Measurements from ENCODE around the gene CERS3. TPM values are rescaled to one million over a fixed set of nuclear protein-coding genes. Genes with fewer than 3 reads are reported as not detected.

The CERS3 gene
- total RNA-seq, 4 donors from 2014 or later = 0.21 TPM; not detected in 3

DNA sequence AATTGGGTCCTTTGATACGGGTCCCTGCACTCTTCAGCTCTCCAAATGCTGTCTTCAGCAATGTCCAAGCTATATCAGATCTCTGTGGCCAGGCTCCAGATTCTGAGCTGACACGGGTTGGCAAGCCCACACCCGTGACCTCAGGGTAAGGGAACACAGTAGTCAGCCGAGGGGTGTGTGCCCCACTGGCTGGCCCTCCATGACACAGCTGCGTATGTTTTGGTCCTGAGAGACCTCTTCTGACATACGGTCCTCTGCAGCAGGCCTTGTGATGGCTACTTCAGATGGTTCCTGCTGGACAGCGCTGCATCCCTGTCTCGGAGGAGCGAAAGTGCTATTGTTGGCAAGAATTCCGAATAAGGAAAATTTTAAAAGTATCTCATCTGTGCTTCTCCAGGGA is 101.8 kb downstream of the CERS3 start:
- TF ChIP-seq POLR2A (IDR thresholded peaks at IDR 0.05) (no peak), CTCF (IDR thresholded peaks at IDR 0.05) (no peak), EP300 (IDR thresholded peaks at IDR 0.05) (no peak)
- no peak overlapping the region for H3K4me3 ChIP-seq
- H3K9me3 ChIP-seq = peaks cover 0 to 24% (median 0%) of the 10 kb centered on the region in 4 donors
- DNase-seq (ENCODE audit: low spot score in 2 of 2) = no peak
- H3K27me3 ChIP-seq = no peaks in the 10 kb centered on the region
- peaks cover 0 to 4% (median 2%) of the 10 kb centered on the region in 4 donors for H3K4me1 ChIP-seq
- peaks cover 0 to 5% (median 0%) of the 10 kb centered on the region in 3 donors for H3K36me3 ChIP-seq
- no peak overlapping the region for H3K27ac ChIP-seq
- 50 to 57% methylated on average over 10 of the region's 10 CpGs for WGBS, 2 donors

- H3K27ac ChIP-seq = no peak overlapping the region
- no peaks in the 10 kb centered on the region for H3K36me3 ChIP-seq
- no peaks in the 10 kb centered on the region for H3K4me1 ChIP-seq
- WGBS, 2 donors = 67 to 68% methylated on average over 1 of the region's 1 CpG
- no peak overlapping the region for H3K4me3 ChIP-seq
- DNase-seq (ENCODE audit: low spot score in 2 of 2) = no peak
- no peaks in the 10 kb centered on the region for H3K27me3 ChIP-seq
- TF ChIP-seq CTCF (IDR thresholded peaks at IDR 0.05) = no peak
- TF ChIP-seq EP300 (IDR thresholded peaks at IDR 0.05) = no peak
- TF ChIP-seq POLR2A (IDR thresholded peaks at IDR 0.05) = no peak
- peaks cover 0 to 27% (median 0%) of the 10 kb centered on the region in 4 donors for H3K9me3 ChIP-seq
Measured at GRCh38 chr15:100405179-100405578, 123.6 kb downstream of the CERS3 start.

DNA sequence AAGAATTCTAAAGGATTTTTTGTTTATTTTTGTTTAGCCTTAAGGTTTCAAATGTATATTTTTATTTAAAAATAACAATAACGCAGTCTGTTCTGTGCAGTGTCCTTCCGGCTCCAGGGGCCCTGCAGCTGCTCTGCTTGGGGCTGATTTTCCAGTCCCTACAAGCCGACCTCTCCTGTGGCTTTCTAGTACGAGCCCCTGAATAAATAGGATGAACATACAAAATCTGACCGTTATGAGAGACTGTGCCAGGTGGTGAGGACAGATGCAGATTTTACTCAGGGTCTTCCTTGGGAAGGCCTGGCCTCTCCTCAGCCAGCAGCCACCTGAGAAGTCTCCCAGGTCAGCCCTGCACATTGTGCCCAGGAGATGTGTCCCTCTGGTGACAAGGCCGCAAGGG is 127.8 kb downstream of the CERS3 start:
- no peak overlapping the region for H3K27ac ChIP-seq
- H3K9me3 ChIP-seq = peaks cover 0 to 13% (median 0%) of the 10 kb centered on the region in 4 donors
- no peaks in the 10 kb centered on the region for H3K36me3 ChIP-seq
- WGBS, 2 donors = 70 to 78% methylated on average over 6 of the region's 6 CpGs
- H3K27me3 ChIP-seq = no peaks in the 10 kb centered on the region
- TF ChIP-seq EP300 (IDR thresholded peaks at IDR 0.05) (no peak), CTCF (IDR thresholded peaks at IDR 0.05) (no peak), POLR2A (IDR thresholded peaks at IDR 0.05) (no peak)
- no peaks in the 10 kb centered on the region for H3K4me1 ChIP-seq
- H3K4me3 ChIP-seq = no peak overlapping the region
- no peak for DNase-seq (ENCODE audit: low spot score in 2 of 2)

DNA sequence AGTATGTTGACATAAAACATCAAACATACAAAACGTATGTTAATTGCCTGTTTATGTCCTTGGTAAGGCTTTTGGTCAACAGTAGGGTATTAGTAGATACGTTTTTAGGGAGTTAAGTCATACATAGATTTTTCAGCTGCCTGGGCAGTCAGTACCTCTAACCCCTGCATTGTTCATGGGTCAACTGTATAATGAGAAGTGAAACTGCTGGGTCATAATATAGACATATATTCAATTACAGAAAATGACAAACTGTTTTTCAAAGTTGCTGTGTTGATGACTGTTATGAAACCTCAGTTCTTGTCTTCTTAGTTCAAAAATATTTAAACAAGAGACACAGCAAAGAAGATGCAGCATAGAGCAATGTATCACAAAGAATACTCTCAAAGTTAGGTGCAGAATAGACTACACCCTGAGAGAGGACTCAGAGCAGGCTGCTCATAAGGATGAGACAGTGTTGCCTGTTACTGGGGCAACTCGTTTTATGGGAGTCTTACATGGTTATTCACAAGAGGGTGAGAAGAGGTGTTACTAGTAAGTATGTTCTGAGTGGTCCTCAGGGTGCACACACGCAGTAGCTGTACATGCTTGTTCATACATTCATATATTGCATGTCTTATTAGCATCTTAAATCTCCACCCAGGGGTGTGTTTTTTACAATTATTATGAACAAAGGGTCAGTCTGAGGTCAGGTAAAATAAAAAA is 133.9 kb downstream of the CERS3 start:
- Histone ChIP-seq H3K27ac (no peak overlapping the region), H3K27me3 (no peaks in the 10 kb centered on the region), H3K36me3 (no peaks in the 10 kb centered on the region), H3K4me3 (no peak overlapping the region), H3K4me1 (no peaks in the 10 kb centered on the region), H3K9me3 (no peaks in the 10 kb centered on the region)
- WGBS, 2 donors = 51% methylated on average over 4 of the region's 4 CpGs
- TF ChIP-seq POLR2A (IDR thresholded peaks at IDR 0.05) (no peak), EP300 (IDR thresholded peaks at IDR 0.05) (no peak), CTCF (IDR thresholded peaks at IDR 0.05) (no peak)
- DNase-seq (ENCODE audit: low spot score in 2 of 2) = no peak

- 58 to 70% methylated on average over 2 of the region's 2 CpGs for WGBS, 2 donors
- no peaks in the 10 kb centered on the region for H3K4me1 ChIP-seq
- peaks cover 0 to 12% (median 0%) of the 10 kb centered on the region in 4 donors for H3K9me3 ChIP-seq
- H3K27me3 ChIP-seq = no peaks in the 10 kb centered on the region
- H3K4me3 ChIP-seq = no peak overlapping the region
- H3K36me3 ChIP-seq = no peaks in the 10 kb centered on the region
- no peak overlapping the region for H3K27ac ChIP-seq
- DNase-seq (ENCODE audit: low spot score in 2 of 2) = no peak
- TF ChIP-seq CTCF (IDR thresholded peaks at IDR 0.05) (no peak), EP300 (IDR thresholded peaks at IDR 0.05) (no peak), POLR2A (IDR thresholded peaks at IDR 0.05) (no peak)
Measured at GRCh38 chr15:100393008-100393407, 135.7 kb downstream of the CERS3 start.
